Endothelial cell of umbilical vein (primary cell): ENCODE data around the gene TBC1D9B. TPM values are rescaled to one million over a fixed set of nuclear protein-coding genes. Genes with fewer than 3 reads are reported as not detected.

Experiments used
- BruUV-seq: library from RNA; stranded (reverse); fragments of 400-500 nt; replicated peaks from 2 replicates; lab custom pipeline; 2021; lab: Mats Ljungman, UMichigan
- CTCF ChIA-PET: fragments of 300-600, 350-600 bp; sonication (Branson Sonifier 250); formaldehyde crosslinking; loops from one replicate; lab custom pipeline; 2021; ENCODE audit warnings: antibody characterized with exemption, inconsistent platforms; lab: Charles Lee
- POLR2A ChIA-PET: fragments of 300-600, 350-600 bp; sonication (Branson Sonifier 250); formaldehyde crosslinking; loops from one replicate; lab custom pipeline; 2021; ENCODE audit warnings: antibody characterized with exemption, inconsistent platforms; lab: Charles Lee
- DNase-seq: peaks from one replicate; pipeline ENCODE4 v3.0.0-alpha.2; 2011; ENCODE audit warnings: low read depth, low spot score
- FAIRE-seq: peaks from 2 replicates; lab custom pipeline; 2011; peaks lifted over from hg19 to GRCh38; lab: Jason Lieb, UNC
- H2AFZ ChIP-seq: 2 replicates; pipeline ENCODE4 v1.6.0; 2012; ENCODE audit warnings: low read depth, low read length, control low read depth, inconsistent platforms
- H3K27ac ChIP-seq: 2 replicates; pipeline ENCODE4 v1.5.1; 2011; ENCODE audit warnings: low read depth, mild to moderate bottlenecking, control low read depth, low read length, moderate library complexity; ENCODE audit not compliant: insufficient read depth
- H3K27me3 ChIP-seq, 2 experiments: 2 replicates each; pipeline versions ENCODE4 v1.6.0 to v1.6.1; 2011; ENCODE audit warnings: low read length in 2 of 2, mixed read lengths in 1 of 2; ENCODE audit not compliant: control insufficient read depth in 2 of 2, insufficient read depth in 2 of 2
- H3K36me3 ChIP-seq, 2 experiments: 2 replicates in 1 of 2; 3 replicates in 1 of 2; pipeline ENCODE4 v1.5.1; 2011; ENCODE audit warnings: low read length in 2 of 2, mild to moderate bottlenecking in 1 of 2, moderate library complexity in 1 of 2; ENCODE audit not compliant: control insufficient read depth in 2 of 2, insufficient read depth in 2 of 2; ENCODE audit errors: extremely low read depth in 1 of 2
- H3K4me1 ChIP-seq: 3 replicates; pipeline ENCODE4 v1.5.1; 2011; ENCODE audit warnings: mild to moderate bottlenecking, low read length; ENCODE audit not compliant: control insufficient read depth, insufficient read depth; ENCODE audit errors: extremely low read depth
- H3K4me2 ChIP-seq: 2 replicates; pipeline ENCODE4 v1.6.1; 2011; ENCODE audit warnings: low read length, control low read depth, mixed read lengths; ENCODE audit not compliant: insufficient read depth
- H3K4me3 ChIP-seq, 3 experiments: fragments of 200-600 bp in 1 of 3; sonication (generic), shearing (Covaris generic) in 1 of 3; replicated peaks in 1 of 3; 2 replicates each; pipeline ENCODE4 v1.5.1; 2011 to 2016; ENCODE audit warnings: control low read depth in 3 of 3, low read length in 3 of 3, mild to moderate bottlenecking in 2 of 3, inconsistent platforms in 1 of 3, low read depth in 1 of 3, moderate library complexity in 1 of 3; ENCODE audit not compliant: insufficient read depth in 1 of 3
- H3K79me2 ChIP-seq: 2 replicates; pipeline ENCODE4 v1.6.0; 2012; ENCODE audit warnings: low read length, inconsistent platforms; ENCODE audit not compliant: control insufficient read depth, insufficient read depth
- H3K9ac ChIP-seq: replicated peaks from 2 replicates; pipeline ENCODE3; 2011; ENCODE audit warnings: low read length, control low read depth; ENCODE audit not compliant: insufficient read depth; ENCODE audit errors: extremely low read depth
- H3K9me1 ChIP-seq: replicated peaks from 3 replicates; pipeline ENCODE4 v1.6.0; 2011; ENCODE audit warnings: mild to moderate bottlenecking, low read length; ENCODE audit not compliant: control insufficient read depth, insufficient read depth; ENCODE audit errors: extremely low read depth
- H3K9me3 ChIP-seq: replicated peaks from 2 replicates; pipeline ENCODE4 v1.5.1; 2012; ENCODE audit warnings: low read length, inconsistent platforms; ENCODE audit not compliant: control insufficient read depth, insufficient read depth
- H4K20me1 ChIP-seq: replicated peaks from 2 replicates; pipeline ENCODE3; 2011; ENCODE audit warnings: mild to moderate bottlenecking, low read length; ENCODE audit not compliant: control insufficient read depth, insufficient read depth; ENCODE audit errors: extremely low read depth
- CTCF ChIP-seq, 2 donors: IDR thresholded peaks; 1 replicate in 1 of 2; 2 replicates in 1 of 2; pipeline ENCODE4 v1.5.1; 2011; ENCODE audit warnings: low read length in 2 of 2, mild to moderate bottlenecking in 2 of 2, moderate library complexity in 2 of 2, control low read depth in 1 of 2, inconsistent platforms in 1 of 2, low read depth in 1 of 2; ENCODE audit not compliant: insufficient read depth in 1 of 2; ENCODE audit errors: extremely low read depth in 1 of 2
- EZH2 ChIP-seq: IDR thresholded peaks from 2 replicates; pipeline ENCODE4 v1.6.1; 2012; ENCODE audit warnings: borderline replicate concordance, low read depth, mild to moderate bottlenecking, moderate library complexity, low read length, inconsistent platforms; ENCODE audit not compliant: severe bottlenecking
- FOS ChIP-seq: IDR thresholded peaks from 2 replicates; pipeline ENCODE4 v1.6.1; 2011; ENCODE audit warnings: mild to moderate bottlenecking, low read length, moderate library complexity, borderline replicate concordance; ENCODE audit not compliant: insufficient read depth
- GATA2 ChIP-seq: IDR thresholded peaks from 2 replicates; pipeline ENCODE4 v1.7.0; 2011; ENCODE audit warnings: low read depth, mild to moderate bottlenecking, moderate library complexity, mixed read lengths, low read length; ENCODE audit not compliant: insufficient read length, insufficient read depth
- JUN ChIP-seq: IDR thresholded peaks from 2 replicates; pipeline ENCODE4 v1.6.1; 2011; ENCODE audit warnings: borderline replicate concordance, low read depth; ENCODE audit not compliant: insufficient read length, insufficient read depth
- MAX ChIP-seq: IDR thresholded peaks from 2 replicates; pipeline ENCODE4 v1.6.1; 2011; ENCODE audit not compliant: insufficient read depth, insufficient read length
- MYC ChIP-seq: IDR thresholded peaks from one replicate; pipeline ENCODE4 v1.6.1; 2011; ENCODE audit warnings: mild to moderate bottlenecking, low read depth, low read length
- POLR2A ChIP-seq: IDR thresholded peaks from 2 replicates; pipeline ENCODE4 v1.6.1; 2012; ENCODE audit warnings: low read depth, mild to moderate bottlenecking, control low read depth, low read length
- POLR2AphosphoS5 ChIP-seq: IDR thresholded peaks from 2 replicates; pipeline ENCODE4 v1.6.1; 2012; ENCODE audit warnings: low read depth, mild to moderate bottlenecking, control low read depth, low read length, moderate library complexity; ENCODE audit not compliant: insufficient read depth
- dilution Hi-C: fragments of 300-500 bp; cut with MboI; formaldehyde crosslinking; loops from one replicate; pipeline ENCODE4 v1.15.0; 2019; ENCODE audit warnings: low sequenced_read_pairs; ENCODE audit not compliant: extremely low pct_ligation_motif_present
- intact Hi-C: fragments of 100-400 bp; cut with micrococcal nuclease; formaldehyde crosslinking; loops from one replicate; pipeline ENCODE4 v1.10.0; 2022
- polyA plus RNA-seq, 4 experiments: library from polyadenylated mRNA; depleted of rRNA in 3 of 4; stranded (reverse) in 3 of 4; unstranded in 1 of 4; fragments of >200 nt; gene quantifications; 2 replicates each; pipeline versions ENCODE4 v1.2.1 to v1.2.3, GENCODE V29; 2011 to 2012; ENCODE audit warnings: missing spikeins in 1 of 4
- total RNA-seq: library from RNA; stranded (reverse); gene quantifications from 2 replicates; pipeline ENCODE4 v1.2.3, GENCODE V29; 2021

TBC1D9B gene
- total and polyA plus RNA-seq, 2 donors (not counting 3 experiments of a cell fraction or from before 2014, with no cell fraction given), result 82.8 to 150 TPM

- POLR2A ChIA-PET, result interaction anchor here (0.6 to 0.9 kb wide), 2 partner anchors 37 to 228 kb away, joined by 4 to 5 read pairs; partner anchors contain the start of gene SQSTM1
- no peak for DNase-seq
Measured at GRCh38 chr5:179858241-179858585, 49.5 kb downstream of the TBC1D9B start.

More at GRCh38 chr5:179858241-179858585, 49.5 kb downstream of the TBC1D9B start:
- Histone ChIP-seq H3K36me3 (peaks cover 2 to 9% of the 10 kb centered on the region in 2 experiments), H3K4me1 (no peaks in the 10 kb centered on the region), H3K79me2 (no peaks in the 10 kb centered on the region), H3K9me3 (no peaks in the 10 kb centered on the region), H3K27ac (no peak overlapping the region), H3K4me3 (peak overlapping the region; percentile 60 to 97 (median 75)), H3K4me2 (peak overlapping the region; percentile 66), H3K27me3 (no peaks in the 10 kb centered on the region), H4K20me1 (no peaks in the 10 kb centered on the region), H3K9ac (peak overlapping the region; percentile 21), H3K9me1 (no peaks in the 10 kb centered on the region), H2AFZ (peak overlapping the region; percentile 53)
- no peak for TF ChIP-seq POLR2AphosphoS5
- TF ChIP-seq EZH2, result no peak
- TF ChIP-seq GATA2, result no peak
- TF ChIP-seq MAX, result no peak
- TF ChIP-seq FOS, result no peak
- TF ChIP-seq JUN, result no peak
- TF ChIP-seq POLR2A, result no peak
- TF ChIP-seq CTCF (IDR thresholded peaks at IDR 0.05; ENCODE audit: extremely low read depth in 1 of 2, insufficient read depth in 1 of 2, low read depth in 1 of 2, low read length in 2 of 2), result no peak
- no peak for TF ChIP-seq MYC
- FAIRE-seq, result no peak
- intact Hi-C loops, result loop anchor here (1.0 to 5.0 kb wide), 6 partner anchors 37 to 232 kb away; partner anchors contain the start of gene RNF130
- dilution Hi-C loops, result no loop called here
- no TSS peak for BruUV-seq
- CTCF ChIA-PET, result no interaction called here
